ENCODE results near the gene FAM168B.

DNA sequence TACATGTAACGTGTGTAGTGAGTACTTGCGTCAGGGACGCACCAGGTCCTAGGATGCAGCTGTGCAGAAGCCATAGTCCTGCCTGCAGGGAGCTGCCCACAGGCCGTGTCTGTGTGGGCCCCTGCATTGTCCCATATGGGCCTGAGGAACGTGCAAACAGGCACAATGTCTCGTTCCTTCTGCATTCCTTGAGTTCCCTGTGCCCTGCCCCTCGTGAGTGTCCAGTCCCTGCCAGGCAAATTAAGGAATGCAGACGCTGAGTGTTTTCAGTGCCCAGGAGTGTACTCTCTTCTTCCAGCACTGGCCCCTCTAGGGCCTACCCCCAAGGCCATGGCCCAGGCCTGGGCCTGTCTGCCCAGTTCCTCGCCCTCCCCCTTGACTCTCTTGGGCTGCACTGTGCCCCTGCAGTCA is 61.8 kb downstream of the FAM168B start:
- TF ChIP-seq, protein P1, sequence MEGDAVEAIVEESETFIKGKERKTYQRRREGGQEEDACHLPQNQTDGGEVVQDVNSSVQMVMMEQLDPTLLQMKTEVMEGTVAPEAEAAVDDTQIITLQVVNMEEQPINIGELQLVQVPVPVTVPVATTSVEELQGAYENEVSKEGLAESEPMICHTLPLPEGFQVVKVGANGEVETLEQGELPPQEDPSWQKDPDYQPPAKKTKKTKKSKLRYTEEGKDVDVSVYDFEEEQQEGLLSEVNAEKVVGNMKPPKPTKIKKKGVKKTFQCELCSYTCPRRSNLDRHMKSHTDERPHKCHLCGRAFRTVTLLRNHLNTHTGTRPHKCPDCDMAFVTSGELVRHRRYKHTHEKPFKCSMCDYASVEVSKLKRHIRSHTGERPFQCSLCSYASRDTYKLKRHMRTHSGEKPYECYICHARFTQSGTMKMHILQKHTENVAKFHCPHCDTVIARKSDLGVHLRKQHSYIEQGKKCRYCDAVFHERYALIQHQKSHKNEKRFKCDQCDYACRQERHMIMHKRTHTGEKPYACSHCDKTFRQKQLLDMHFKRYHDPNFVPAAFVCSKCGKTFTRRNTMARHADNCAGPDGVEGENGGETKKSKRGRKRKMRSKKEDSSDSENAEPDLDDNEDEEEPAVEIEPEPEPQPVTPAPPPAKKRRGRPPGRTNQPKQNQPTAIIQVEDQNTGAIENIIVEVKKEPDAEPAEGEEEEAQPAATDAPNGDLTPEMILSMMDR (IDR thresholded peaks at IDR 0.05): no peak
- no peak for TF ChIP-seq POLR2A (IDR thresholded peaks at IDR 0.05)
